ENCODE measurements around the gene OSBPL10.

Gene OSBPL10

GRCh38 chr3:31772272-31772671 is 208.8 kb downstream of the OSBPL10 start:
- no peak for ATAC-seq
- TF ChIP-seq POU6F1 (CRISPR knock-in tag; IDR thresholded peaks at IDR 0.05; ENCODE audit: borderline replicate concordance, low read depth) (no peak), GLIS3 (CRISPR knock-in tag; IDR thresholded peaks at IDR 0.05) (no peak), ZNF70 (CRISPR knock-in tag; IDR thresholded peaks at IDR 0.05) (no peak), ESRRG (CRISPR knock-in tag; IDR thresholded peaks at IDR 0.05) (no peak), ZNF8 (CRISPR knock-in tag; IDR thresholded peaks at IDR 0.05) (no peak), ZC3H10 (CRISPR knock-in tag; IDR thresholded peaks at IDR 0.05) (no peak), ZFP30 (CRISPR knock-in tag; IDR thresholded peaks at IDR 0.05) (no peak)
- TF ChIP-seq, protein P1, sequence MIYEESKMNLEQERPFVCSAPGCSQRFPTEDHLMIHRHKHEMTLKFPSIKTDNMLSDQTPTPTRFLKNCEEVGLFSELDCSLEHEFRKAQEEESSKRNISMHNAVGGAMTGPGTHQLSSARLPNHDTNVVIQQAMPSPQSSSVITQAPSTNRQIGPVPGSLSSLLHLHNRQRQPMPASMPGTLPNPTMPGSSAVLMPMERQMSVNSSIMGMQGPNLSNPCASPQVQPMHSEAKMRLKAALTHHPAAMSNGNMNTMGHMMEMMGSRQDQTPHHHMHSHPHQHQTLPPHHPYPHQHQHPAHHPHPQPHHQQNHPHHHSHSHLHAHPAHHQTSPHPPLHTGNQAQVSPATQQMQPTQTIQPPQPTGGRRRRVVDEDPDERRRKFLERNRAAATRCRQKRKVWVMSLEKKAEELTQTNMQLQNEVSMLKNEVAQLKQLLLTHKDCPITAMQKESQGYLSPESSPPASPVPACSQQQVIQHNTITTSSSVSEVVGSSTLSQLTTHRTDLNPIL (CRISPR knock-in tag; IDR thresholded peaks at IDR 0.05; ENCODE audit: low read depth), result no peak

DNA sequence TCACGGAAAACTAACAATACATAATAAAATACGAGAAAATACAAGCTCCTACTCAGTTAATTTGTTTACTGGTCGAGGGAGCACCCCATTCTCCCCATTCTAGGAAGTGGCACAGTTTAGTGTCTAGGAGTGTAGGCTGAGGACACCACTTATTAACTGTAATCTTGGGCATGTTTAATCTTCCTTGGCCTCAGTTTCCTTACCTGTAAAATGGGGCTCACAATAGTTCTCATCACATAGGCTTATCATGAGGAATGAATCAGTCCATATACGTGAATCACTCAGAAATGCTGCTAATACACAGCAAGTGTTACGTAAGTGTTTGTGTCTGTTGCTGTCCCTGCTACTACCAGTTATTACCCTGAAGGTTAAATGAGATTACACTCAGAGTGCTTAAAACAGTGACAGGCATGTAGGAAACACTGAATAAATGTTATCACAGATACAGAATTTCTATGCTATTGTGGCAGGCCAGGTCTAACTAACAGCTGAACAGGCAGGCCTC is 210.2 kb downstream of the OSBPL10 start:
- ATAC-seq, result no peak
- TF ChIP-seq ZFP30 (CRISPR knock-in tag; IDR thresholded peaks at IDR 0.05) (no peak), PATZ1 (CRISPR knock-in tag; IDR thresholded peaks at IDR 0.05; ENCODE audit: borderline replicate concordance) (no peak)

DNA sequence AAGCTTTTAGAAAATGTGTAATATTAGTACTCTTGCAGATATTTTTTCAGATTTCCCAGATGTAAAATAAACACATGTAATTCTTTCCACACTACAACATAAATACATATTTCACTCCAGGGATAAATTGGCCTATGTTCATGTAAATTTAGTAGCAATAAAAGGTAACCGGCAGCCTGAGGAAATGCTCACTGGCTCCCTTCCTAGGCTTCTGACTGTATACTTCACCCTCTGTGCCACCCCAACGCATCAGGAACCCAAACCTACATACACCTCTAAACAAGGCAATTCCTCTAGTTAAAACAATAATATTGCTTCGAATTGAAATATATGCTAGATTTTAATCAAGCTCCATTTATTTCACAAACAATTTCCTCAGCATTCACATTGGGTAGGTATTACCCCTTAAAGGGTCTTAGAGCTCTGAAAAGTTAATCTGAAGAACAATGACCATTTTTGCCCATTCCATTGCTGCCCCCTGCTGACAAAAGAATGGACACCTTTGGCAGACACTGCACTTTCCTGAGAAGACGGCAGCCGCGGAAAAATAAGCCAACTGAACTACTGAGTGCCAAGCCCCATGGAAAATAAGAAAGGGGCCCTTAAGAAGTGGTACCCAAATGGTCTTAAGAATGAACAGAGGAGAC is 212.5 kb downstream of the OSBPL10 start:
- TF ChIP-seq CSRNP3 (CRISPR knock-in tag; IDR thresholded peaks at IDR 0.05), result no peak
- no peak for TF ChIP-seq ISL1 (CRISPR knock-in tag; IDR thresholded peaks at IDR 0.05)
- TF ChIP-seq POU6F1 (CRISPR knock-in tag; IDR thresholded peaks at IDR 0.05; ENCODE audit: borderline replicate concordance, low read depth), result no peak
- no peak for TF ChIP-seq ZFP3 (CRISPR knock-in tag; IDR thresholded peaks at IDR 0.05)
- TF ChIP-seq, protein P2, sequence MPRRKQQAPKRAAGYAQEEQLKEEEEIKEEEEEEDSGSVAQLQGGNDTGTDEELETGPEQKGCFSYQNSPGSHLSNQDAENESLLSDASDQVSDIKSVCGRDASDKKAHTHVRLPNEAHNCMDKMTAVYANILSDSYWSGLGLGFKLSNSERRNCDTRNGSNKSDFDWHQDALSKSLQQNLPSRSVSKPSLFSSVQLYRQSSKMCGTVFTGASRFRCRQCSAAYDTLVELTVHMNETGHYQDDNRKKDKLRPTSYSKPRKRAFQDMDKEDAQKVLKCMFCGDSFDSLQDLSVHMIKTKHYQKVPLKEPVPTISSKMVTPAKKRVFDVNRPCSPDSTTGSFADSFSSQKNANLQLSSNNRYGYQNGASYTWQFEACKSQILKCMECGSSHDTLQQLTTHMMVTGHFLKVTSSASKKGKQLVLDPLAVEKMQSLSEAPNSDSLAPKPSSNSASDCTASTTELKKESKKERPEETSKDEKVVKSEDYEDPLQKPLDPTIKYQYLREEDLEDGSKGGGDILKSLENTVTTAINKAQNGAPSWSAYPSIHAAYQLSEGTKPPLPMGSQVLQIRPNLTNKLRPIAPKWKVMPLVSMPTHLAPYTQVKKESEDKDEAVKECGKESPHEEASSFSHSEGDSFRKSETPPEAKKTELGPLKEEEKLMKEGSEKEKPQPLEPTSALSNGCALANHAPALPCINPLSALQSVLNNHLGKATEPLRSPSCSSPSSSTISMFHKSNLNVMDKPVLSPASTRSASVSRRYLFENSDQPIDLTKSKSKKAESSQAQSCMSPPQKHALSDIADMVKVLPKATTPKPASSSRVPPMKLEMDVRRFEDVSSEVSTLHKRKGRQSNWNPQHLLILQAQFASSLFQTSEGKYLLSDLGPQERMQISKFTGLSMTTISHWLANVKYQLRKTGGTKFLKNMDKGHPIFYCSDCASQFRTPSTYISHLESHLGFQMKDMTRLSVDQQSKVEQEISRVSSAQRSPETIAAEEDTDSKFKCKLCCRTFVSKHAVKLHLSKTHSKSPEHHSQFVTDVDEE (CRISPR knock-in tag; IDR thresholded peaks at IDR 0.05), result no peak
- TF ChIP-seq ZNF8 (CRISPR knock-in tag; IDR thresholded peaks at IDR 0.05), result no peak
- TF ChIP-seq RARB (CRISPR knock-in tag; IDR thresholded peaks at IDR 0.05), result no peak
- TF ChIP-seq ARNTL (CRISPR knock-in tag; IDR thresholded peaks at IDR 0.05; ENCODE audit: borderline replicate concordance, low read depth), result no peak
- ATAC-seq, result peak; percentile 66; the same call in 2 of the 3 replicates

DNA sequence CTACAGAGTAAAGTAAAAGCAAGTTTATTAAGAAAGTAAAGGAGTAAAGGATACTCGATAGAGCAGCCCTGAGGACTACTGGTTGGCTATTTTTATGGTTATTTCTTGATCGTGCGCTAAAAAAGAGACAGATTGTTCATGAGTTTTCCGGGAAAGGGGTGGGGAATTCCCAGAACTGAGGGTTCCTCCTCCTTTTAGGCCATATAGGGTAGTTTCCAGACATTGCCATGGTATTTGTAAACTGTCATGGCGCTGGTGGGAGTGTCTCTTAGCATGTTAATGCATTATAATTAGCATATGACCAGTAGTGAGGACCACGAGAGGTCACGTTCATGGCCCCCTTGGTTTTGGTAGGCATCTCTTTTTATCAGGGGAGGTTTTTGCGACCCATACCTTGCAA is 213.1 kb downstream of the OSBPL10 start:
- no peak for ATAC-seq
- TF ChIP-seq CSRNP3 (CRISPR knock-in tag; IDR thresholded peaks at IDR 0.05) (no peak), CSDC2 (CRISPR knock-in tag; IDR thresholded peaks at IDR 0.05) (no peak), GLIS3 (CRISPR knock-in tag; IDR thresholded peaks at IDR 0.05) (no peak), ZC3H10 (CRISPR knock-in tag; IDR thresholded peaks at IDR 0.05) (no peak), ISL1 (CRISPR knock-in tag; IDR thresholded peaks at IDR 0.05) (no peak), BACH2 (CRISPR knock-in tag; IDR thresholded peaks at IDR 0.05; ENCODE audit: borderline replicate concordance) (no peak)

All from SK-N-SH treated with all-trans-retinoic acid at 6 μM for 48 hours (cell line).